GM12801 (cell line): ENCODE results near the gene GOLGA8J.
"Not testable (repeated sequence)": the region's sequence is repeated elsewhere in the genome, so short reads cannot be mapped to it uniquely, and the experiment has no call there.

Source experiments
- TF ChIP-seq, protein P1 (sequence below): IDR thresholded peaks from one replicate; pipeline ENCODE4 v1.5.1; 2011; ENCODE audit warnings: control low read depth; ENCODE audit not compliant: insufficient read length; ENCODE audit errors: extremely low read depth

The GOLGA8J gene, protein sequence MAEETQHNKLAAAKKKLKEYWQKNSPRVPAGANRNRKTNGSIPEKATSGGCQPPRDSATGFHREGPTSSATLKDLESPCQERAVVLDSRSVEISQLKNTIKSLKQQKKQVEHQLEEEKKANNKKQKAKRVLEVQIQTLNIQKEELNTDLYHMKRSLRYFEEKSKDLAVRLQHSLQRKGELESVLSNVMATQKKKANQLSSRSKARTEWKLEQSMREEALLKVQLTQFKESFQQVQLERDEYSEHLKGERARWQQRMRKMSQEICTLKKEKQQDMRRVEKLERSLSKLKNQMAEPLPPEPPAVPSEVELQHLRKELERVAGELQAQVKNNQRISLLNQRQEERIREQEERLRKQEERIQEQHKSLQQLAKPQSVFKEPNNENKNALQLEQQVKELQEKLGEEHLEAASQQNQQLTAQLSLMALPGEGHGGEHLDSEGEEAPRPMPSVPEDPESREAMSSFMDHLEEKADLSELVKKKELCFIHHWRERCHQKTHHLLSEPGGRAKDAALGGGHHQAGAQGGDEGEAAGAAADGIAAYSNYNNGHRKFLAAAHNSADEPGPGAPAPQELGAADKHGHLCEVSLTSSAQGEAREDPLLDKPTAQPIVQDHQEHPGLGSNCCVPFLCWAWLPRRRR

DNA sequence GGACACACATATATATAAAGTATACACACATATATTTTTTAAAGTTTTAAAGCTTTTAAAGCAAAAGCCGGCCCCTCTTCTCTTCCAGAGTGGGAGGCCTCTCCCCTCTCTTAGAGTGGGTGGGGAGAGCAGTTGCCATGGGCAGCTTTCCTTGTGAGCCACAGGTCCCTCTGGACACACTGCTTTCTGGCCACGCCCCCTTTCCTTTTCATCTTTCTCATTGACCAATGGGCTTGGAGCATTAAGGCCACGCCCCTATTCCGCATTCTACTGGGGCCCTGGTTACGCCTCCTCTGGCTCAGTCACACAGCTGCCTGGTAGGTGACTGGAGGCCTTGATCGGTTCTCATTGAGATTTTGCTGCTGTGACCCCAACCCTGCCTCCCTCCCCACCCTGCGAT is at the start of gene GOLGA8J:
GOLGA8J (plus strand) TSS at position 301 of the 400 bp plus-strand sequence; CDS start at position 399, 98 bp downstream.
- TF ChIP-seq, protein P1, sequence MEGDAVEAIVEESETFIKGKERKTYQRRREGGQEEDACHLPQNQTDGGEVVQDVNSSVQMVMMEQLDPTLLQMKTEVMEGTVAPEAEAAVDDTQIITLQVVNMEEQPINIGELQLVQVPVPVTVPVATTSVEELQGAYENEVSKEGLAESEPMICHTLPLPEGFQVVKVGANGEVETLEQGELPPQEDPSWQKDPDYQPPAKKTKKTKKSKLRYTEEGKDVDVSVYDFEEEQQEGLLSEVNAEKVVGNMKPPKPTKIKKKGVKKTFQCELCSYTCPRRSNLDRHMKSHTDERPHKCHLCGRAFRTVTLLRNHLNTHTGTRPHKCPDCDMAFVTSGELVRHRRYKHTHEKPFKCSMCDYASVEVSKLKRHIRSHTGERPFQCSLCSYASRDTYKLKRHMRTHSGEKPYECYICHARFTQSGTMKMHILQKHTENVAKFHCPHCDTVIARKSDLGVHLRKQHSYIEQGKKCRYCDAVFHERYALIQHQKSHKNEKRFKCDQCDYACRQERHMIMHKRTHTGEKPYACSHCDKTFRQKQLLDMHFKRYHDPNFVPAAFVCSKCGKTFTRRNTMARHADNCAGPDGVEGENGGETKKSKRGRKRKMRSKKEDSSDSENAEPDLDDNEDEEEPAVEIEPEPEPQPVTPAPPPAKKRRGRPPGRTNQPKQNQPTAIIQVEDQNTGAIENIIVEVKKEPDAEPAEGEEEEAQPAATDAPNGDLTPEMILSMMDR: not testable (repeated sequence)

DNA sequence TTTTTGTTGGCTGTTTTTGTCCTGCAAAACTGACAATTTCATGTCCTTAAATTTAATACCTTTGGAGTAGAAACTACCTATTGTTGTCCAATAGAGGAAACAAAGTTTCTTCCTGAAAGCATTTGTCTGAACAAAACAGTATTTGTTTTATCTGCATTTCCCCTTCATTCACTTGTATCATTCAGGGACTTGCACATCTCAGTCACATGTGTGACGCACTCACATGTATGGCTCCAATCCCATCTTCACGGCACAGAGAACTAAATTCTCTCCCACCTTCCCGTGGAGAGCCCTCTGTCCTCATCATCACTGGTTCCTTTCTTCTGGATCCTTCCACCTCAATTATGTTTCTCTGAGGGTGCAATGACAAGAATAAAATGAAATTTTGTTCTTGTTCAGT is 49.5 kb upstream of the GOLGA8J start:
- TF ChIP-seq, protein P1: no peak

DNA sequence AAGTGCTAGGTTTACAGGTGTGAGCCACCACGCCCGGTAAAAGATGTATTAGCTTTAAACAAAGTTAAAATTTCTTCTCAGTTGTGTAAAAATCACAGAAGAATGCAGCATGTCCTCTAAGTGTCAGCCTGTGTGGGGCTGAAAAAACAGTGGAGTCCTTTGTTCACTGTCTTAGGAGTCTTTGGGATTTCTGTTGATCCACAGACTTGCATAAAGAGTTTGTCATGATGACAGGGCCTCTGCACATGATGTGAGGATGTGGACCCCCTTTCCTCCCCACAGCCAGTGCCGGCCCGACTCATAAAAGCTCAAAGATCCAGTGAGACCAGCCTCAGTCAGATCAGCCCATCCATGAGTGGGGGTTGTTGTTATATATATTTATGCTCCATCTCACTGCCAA is 49.0 kb upstream of the GOLGA8J start:
- TF ChIP-seq, protein P1: no peak

DNA sequence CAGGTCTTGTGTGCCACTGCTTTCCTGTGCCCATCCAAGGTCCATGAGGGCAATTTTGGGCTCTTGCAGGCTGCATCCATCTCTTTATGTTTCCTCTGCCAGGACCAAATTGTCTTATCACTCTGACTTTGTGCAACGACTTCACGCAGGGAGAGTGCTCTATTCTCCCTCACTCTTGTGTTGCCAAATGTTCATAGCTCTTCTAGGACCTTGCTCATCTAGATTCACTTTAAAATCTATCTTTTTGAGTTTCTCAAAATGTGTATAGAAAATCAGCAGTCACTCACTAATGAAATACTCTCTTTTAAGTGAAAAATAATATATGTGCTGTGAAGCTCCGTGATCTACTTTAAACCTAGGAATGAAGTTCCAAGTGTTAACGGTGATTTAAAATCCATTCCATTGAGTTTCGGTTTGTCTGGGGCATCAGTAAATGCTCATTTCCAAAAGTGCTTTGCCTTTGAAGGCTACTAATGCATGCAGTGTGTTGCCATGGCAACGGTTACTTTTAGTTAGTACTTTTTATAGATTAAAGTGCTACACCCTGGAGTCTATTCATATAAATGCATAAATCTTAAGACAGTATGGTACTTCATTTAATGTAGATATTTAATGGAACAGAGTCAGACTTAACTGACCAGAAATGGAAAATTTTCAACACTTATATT is 46.6 kb upstream of the GOLGA8J start:
- TF ChIP-seq, protein P1: no peak

DNA sequence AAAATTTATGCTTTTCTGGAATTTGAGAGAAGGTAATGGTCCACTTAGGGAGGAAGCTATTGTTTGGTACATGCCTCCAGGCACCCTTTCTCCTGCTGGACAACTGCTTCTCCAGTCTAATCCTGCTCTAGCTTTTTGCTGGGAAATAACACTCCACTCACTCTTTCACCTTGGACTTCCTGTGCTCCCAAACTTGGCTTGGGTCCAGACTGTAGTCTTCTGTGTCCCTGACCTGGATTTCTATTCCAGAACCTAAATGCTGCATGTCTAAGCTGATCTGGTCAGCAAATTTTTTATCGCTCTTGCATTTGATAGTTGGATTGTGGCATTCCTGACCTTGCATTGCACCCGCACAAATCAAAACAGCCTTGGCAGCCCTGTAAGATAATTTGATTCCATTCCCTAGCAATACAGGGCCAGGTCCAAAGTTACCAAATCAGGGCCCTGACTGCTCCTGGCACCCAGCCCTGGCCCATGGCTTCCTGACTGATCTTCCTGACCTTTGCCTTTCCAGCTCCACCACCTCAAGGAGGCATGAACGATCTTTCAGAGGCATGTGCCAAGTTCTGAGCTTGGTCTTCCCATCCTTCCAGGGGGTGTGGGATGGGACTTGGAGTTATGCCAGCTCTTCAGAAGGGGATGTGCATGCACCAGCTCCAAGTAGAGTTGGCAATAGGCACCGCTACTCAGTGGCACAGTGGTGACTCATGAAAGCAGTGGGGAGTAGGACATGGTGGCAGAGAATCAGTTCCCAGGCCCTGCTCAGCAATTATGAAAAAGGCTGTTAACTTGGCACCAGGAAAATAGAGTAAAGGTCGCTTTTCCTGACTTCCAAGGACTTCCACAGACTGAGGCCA is 43.9 kb upstream of the GOLGA8J start:
- TF ChIP-seq, protein P1: no peak

DNA sequence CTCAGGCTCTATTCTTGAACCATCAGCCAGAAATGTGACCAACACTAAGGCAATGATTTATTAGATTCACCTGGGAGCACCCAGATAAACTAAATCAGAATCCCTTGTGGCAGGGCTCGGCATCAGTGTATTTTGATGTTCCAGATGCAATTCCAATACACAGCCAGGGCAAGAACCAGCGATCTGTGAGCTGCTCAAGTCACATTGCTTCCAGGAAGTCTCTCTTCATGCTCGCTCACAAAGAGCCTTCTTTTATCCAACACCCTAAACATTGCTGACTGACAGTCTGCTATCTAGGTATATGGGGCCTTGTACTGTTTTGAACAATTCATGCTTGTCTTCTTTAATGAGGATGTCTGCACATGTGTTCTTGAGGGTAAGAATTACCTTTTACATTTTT is 40.9 kb upstream of the GOLGA8J start:
- TF ChIP-seq, protein P1: no peak
